ENCODE data around the gene CIC. TPM values are rescaled to one million over a fixed set of nuclear protein-coding genes. Genes with fewer than 3 reads are reported as not detected.
A peak's percentile ranks its signal among the peaks of the same experiment; 100 is the strongest.

The CIC gene
- total and polyA plus RNA-seq, 4 experiments from 2014 or later = 3.5 to 82.6 (median 81.6) TPM; not detected in 1

GRCh38 chr19:42246922-42247639, 22.0 kb upstream of the CIC start:
- POLR2A ChIA-PET (ENCODE audit: partially characterized antibody) = interaction anchor here (0.6 to 7.1 kb wide), 5 partner anchors 22 to 984 kb away, joined by 3 to 139 read pairs (median 4); partner anchors contain the start of gene CIC
- no peaks in the 10 kb centered on the region for H3K36me3 ChIP-seq (ENCODE audit: insufficient read depth, low read length)
- CTCF ChIA-PET (ENCODE audit: partially characterized antibody) = interaction anchor here (1.4 to 8.1 kb wide), 6 partner anchors 24 to 138 kb away, joined by 4 to 77 read pairs (median 7); partner anchors contain the start of gene POU2F2
- Mint-ChIP-seq H3K4me3 (peak overlapping the region in 2 of 8 donors; percentile 30 to 42), H3K4me1 (peaks cover 19 to 57% (median 38%) of the 10 kb centered on the region in 4 donors), H3K27ac (peak overlapping the region; percentile 27 to 81 (median 57)), H3K9me3 (peaks cover 0 to 2% (median 0%) of the 10 kb centered on the region in 8 donors), H3K36me3 (peaks cover 0 to 20% of the 10 kb centered on the region in 2 donors), H3K27me3 (no peaks in the 10 kb centered on the region)
- no peaks in the 10 kb centered on the region for H3K27me3 ChIP-seq (ENCODE audit: insufficient read depth, low read length)
- no peak overlapping the region for H3K4me3 ChIP-seq (ENCODE audit: low read length in 2 of 2)
- H3K27ac ChIP-seq (ENCODE audit: low read depth, low read length) = no peak overlapping the region
- no peaks in the 10 kb centered on the region for H3K9me3 ChIP-seq (ENCODE audit: control insufficient read depth in 1 of 2, low read length in 2 of 2)
- intact Hi-C loops (cut with micrococcal nuclease) = no loop called here
- peaks cover 40% of the 10 kb centered on the region for H3K4me1 ChIP-seq (ENCODE audit: insufficient read depth, low read length)
- DNase-seq = no peak

GRCh38 chr19:42247640-42248199, 21.3 kb upstream of the CIC start:
- no peaks in the 10 kb centered on the region for H3K27me3 Mint-ChIP-seq
- DNase-seq = no peak
- H3K27ac Mint-ChIP-seq = no peak overlapping the region
- H3K4me1 Mint-ChIP-seq = peaks cover 21 to 60% (median 42%) of the 10 kb centered on the region in 4 donors
- no peak overlapping the region for H3K27ac ChIP-seq (ENCODE audit: low read depth, low read length)
- peaks cover 46% of the 10 kb centered on the region for H3K4me1 ChIP-seq (ENCODE audit: insufficient read depth, low read length)
- ChIA-PET POLR2A (ENCODE audit: partially characterized antibody) (interaction anchor here (0.6 to 7.1 kb wide), 5 partner anchors 21 to 985 kb away, joined by 3 to 139 read pairs (median 4); partner anchors contain the start of gene CIC), CTCF (ENCODE audit: partially characterized antibody) (interaction anchor here (0.6 to 8.1 kb wide), 6 partner anchors 23 to 139 kb away, joined by 3 to 77 read pairs (median 7); partner anchors contain the start of gene POU2F2)
- peaks cover 0 to 2% (median 0%) of the 10 kb centered on the region in 8 donors for H3K9me3 Mint-ChIP-seq
- no peaks in the 10 kb centered on the region for H3K27me3 ChIP-seq (ENCODE audit: insufficient read depth, low read length)
- no peaks in the 10 kb centered on the region for H3K36me3 ChIP-seq (ENCODE audit: insufficient read depth, low read length)
- intact Hi-C loops (cut with micrococcal nuclease) = no loop called here
- no peak overlapping the region for H3K4me3 Mint-ChIP-seq
- no peak overlapping the region for H3K4me3 ChIP-seq (ENCODE audit: low read length in 2 of 2)
- H3K36me3 Mint-ChIP-seq = peaks cover 0 to 22% of the 10 kb centered on the region in 2 donors
- H3K9me3 ChIP-seq (ENCODE audit: control insufficient read depth in 1 of 2, low read length in 2 of 2) = no peaks in the 10 kb centered on the region

GRCh38 chr19:42248270-42249148, 20.5 kb upstream of the CIC start:
- Histone ChIP-seq H3K27ac (ENCODE audit: low read depth, low read length) (no peak overlapping the region), H3K27me3 (ENCODE audit: insufficient read depth, low read length) (no peaks in the 10 kb centered on the region), H3K4me1 (ENCODE audit: insufficient read depth, low read length) (peaks cover 49% of the 10 kb centered on the region), H3K9me3 (ENCODE audit: control insufficient read depth in 1 of 2, low read length in 2 of 2) (no peaks in the 10 kb centered on the region), H3K4me3 (ENCODE audit: low read length in 2 of 2) (no peak overlapping the region), H3K36me3 (ENCODE audit: insufficient read depth, low read length) (no peaks in the 10 kb centered on the region)
- Mint-ChIP-seq H3K36me3 (peaks cover 0 to 26% of the 10 kb centered on the region in 2 donors), H3K27me3 (no peaks in the 10 kb centered on the region), H3K9me3 (peaks cover 0 to 2% (median 0%) of the 10 kb centered on the region in 8 donors), H3K4me1 (peaks cover 17 to 58% (median 40%) of the 10 kb centered on the region in 4 donors), H3K27ac (peak overlapping the region in 2 of 7 donors; percentile 75), H3K4me3 (peak overlapping the region in 1 of 8 donors; percentile 20)
- DNase-seq = no peak
- POLR2A ChIA-PET (ENCODE audit: partially characterized antibody) = interaction anchor here (1.2 to 7.1 kb wide), 2 partner anchors 32 to 64 kb away, joined by 3 to 139 read pairs; no protein-coding TSS in a partner anchor
- intact Hi-C loops (cut with micrococcal nuclease) = no loop called here
- CTCF ChIA-PET (ENCODE audit: partially characterized antibody) = interaction anchor here (0.6 to 8.1 kb wide), 3 partner anchors 22 to 65 kb away, joined by 3 to 77 read pairs (median 6); no protein-coding TSS in a partner anchor

DNA sequence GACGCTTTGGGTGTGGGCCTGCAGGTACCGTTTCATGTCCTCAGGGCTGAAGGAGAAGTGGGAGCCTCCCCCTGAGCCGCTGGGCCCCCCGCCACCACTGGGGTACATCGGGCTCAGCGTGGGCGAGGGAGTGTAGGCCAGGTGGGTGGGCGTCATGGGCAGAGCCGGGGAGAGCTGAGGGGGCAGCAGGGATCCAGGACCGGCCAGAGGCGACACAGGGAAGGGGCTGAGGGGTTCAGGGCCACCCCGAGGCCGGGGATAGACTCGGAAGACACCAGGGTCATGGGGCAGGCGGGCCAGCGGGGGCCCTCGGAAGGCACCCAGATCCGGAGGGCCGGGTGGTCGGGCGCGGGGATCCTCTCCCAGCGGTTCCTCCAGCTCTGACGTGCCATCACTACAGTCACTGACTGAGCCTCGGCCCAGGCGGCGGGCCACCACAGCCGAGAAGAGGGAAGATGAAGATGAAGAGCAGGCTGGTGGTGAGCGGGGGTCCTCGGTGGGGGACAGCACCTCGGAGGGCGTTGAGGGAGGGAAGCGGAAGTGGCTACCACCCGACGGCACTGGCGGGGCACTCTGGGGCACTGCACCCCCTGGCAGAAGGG, 19.8 kb upstream of the CIC start:
- intact Hi-C loops (cut with micrococcal nuclease) = no loop called here
- DNase-seq = no peak
- Mint-ChIP-seq H3K4me3 (peak overlapping the region in 2 of 8 donors; percentile 20 to 25), H3K4me1 (peaks cover 16 to 54% (median 38%) of the 10 kb centered on the region in 4 donors), H3K9me3 (peaks cover 0 to 2% (median 0%) of the 10 kb centered on the region in 8 donors), H3K27ac (peak overlapping the region in 3 of 7 donors; percentile 1 to 75 (median 15)), H3K27me3 (no peaks in the 10 kb centered on the region), H3K36me3 (peaks cover 0 to 26% of the 10 kb centered on the region in 2 donors)
- CTCF ChIA-PET (ENCODE audit: partially characterized antibody) = interaction anchor here (3.5 kb wide), 1 partner anchor 30 kb away, joined by 19 read pairs; no protein-coding TSS in a partner anchor
- H3K4me1 ChIP-seq (ENCODE audit: insufficient read depth, low read length) = peaks cover 41% of the 10 kb centered on the region
- no peak overlapping the region for H3K4me3 ChIP-seq (ENCODE audit: low read length in 2 of 2)
- no peaks in the 10 kb centered on the region for H3K9me3 ChIP-seq (ENCODE audit: control insufficient read depth in 1 of 2, low read length in 2 of 2)
- POLR2A ChIA-PET (ENCODE audit: partially characterized antibody) = interaction anchor here (1.1 kb wide), 1 partner anchor 33 kb away, joined by 3 read pairs; no protein-coding TSS in a partner anchor
- no peaks in the 10 kb centered on the region for H3K36me3 ChIP-seq (ENCODE audit: insufficient read depth, low read length)
- H3K27ac ChIP-seq (ENCODE audit: low read depth, low read length) = no peak overlapping the region
- no peaks in the 10 kb centered on the region for H3K27me3 ChIP-seq (ENCODE audit: insufficient read depth, low read length)

DNA sequence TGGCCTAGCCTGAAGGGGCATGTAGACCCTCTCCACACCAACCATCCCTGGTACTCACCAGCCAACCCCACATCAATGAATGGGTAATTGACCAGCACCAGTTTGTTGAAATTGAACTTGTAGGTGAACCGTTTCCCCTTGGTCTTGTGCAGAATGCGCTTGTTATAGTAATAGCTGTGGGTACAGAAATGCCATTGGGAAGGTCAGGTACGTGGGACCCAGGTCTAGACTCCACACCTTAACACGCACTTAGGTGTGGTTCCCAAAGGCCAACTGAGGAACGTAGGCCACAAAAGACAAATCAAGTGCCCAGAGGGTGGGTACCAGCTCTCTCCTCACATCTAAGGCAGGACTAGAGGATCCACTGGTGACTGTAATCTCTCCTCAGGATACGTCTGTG, 19.3 kb upstream of the CIC start:
- H3K4me3 Mint-ChIP-seq = peak overlapping the region in 1 of 8 donors; percentile 30
- Histone ChIP-seq H3K27me3 (ENCODE audit: insufficient read depth, low read length) (no peaks in the 10 kb centered on the region), H3K27ac (ENCODE audit: low read depth, low read length) (no peak overlapping the region), H3K4me3 (ENCODE audit: low read length in 2 of 2) (no peak overlapping the region), H3K9me3 (ENCODE audit: control insufficient read depth in 1 of 2, low read length in 2 of 2) (no peaks in the 10 kb centered on the region), H3K4me1 (ENCODE audit: insufficient read depth, low read length) (peaks cover 40% of the 10 kb centered on the region), H3K36me3 (ENCODE audit: insufficient read depth, low read length) (no peaks in the 10 kb centered on the region)
- peak overlapping the region in 6 of 7 donors; percentile 15 to 75 (median 50) for H3K27ac Mint-ChIP-seq
- no peaks in the 10 kb centered on the region for H3K27me3 Mint-ChIP-seq
- DNase-seq = no peak
- intact Hi-C loops (cut with micrococcal nuclease) = no loop called here
- H3K4me1 Mint-ChIP-seq = peaks cover 16 to 49% (median 35%) of the 10 kb centered on the region in 4 donors
- POLR2A ChIA-PET (ENCODE audit: partially characterized antibody) = interaction anchor here (0.9 to 1.1 kb wide), 2 partner anchors 18 to 33 kb away, joined by 3 read pairs; no protein-coding TSS in a partner anchor
- H3K9me3 Mint-ChIP-seq = peaks cover 0 to 2% (median 0%) of the 10 kb centered on the region in 8 donors
- H3K36me3 Mint-ChIP-seq = peaks cover 0 to 21% of the 10 kb centered on the region in 2 donors
- CTCF ChIA-PET (ENCODE audit: partially characterized antibody) = interaction anchor here (3.5 kb wide), 1 partner anchor 30 kb away, joined by 19 read pairs; no protein-coding TSS in a partner anchor

GRCh38 chr19:42250183-42250665, 18.8 kb upstream of the CIC start:
- H3K27me3 ChIP-seq (ENCODE audit: insufficient read depth, low read length) = no peaks in the 10 kb centered on the region
- H3K27me3 Mint-ChIP-seq = no peaks in the 10 kb centered on the region
- intact Hi-C loops (cut with micrococcal nuclease) = no loop called here
- peak overlapping the region in 5 of 7 donors; percentile 17 to 75 (median 57) for H3K27ac Mint-ChIP-seq
- peaks cover 11 to 44% (median 30%) of the 10 kb centered on the region in 4 donors for H3K4me1 Mint-ChIP-seq
- peaks cover 0 to 2% (median 0%) of the 10 kb centered on the region in 8 donors for H3K9me3 Mint-ChIP-seq
- H3K4me1 ChIP-seq (ENCODE audit: insufficient read depth, low read length) = peaks cover 36% of the 10 kb centered on the region
- no peak overlapping the region for H3K4me3 Mint-ChIP-seq
- no peak overlapping the region for H3K27ac ChIP-seq (ENCODE audit: low read depth, low read length)
- no peak for DNase-seq
- H3K4me3 ChIP-seq (ENCODE audit: low read length in 2 of 2) = no peak overlapping the region
- ChIA-PET CTCF (ENCODE audit: partially characterized antibody) (interaction anchor here (2.0 to 3.5 kb wide), 2 partner anchors 29 to 46 kb away, joined by 6 to 19 read pairs; no protein-coding TSS in a partner anchor), POLR2A (ENCODE audit: partially characterized antibody) (interaction anchor here (0.5 to 2.2 kb wide), 7 partner anchors 18 to 370 kb away, joined by 3 to 20 read pairs (median 4); no protein-coding TSS in a partner anchor)
- no peaks in the 10 kb centered on the region for H3K36me3 ChIP-seq (ENCODE audit: insufficient read depth, low read length)
- no peaks in the 10 kb centered on the region for H3K9me3 ChIP-seq (ENCODE audit: control insufficient read depth in 1 of 2, low read length in 2 of 2)
- peaks cover 0 to 20% of the 10 kb centered on the region in 2 donors for H3K36me3 Mint-ChIP-seq
